Sciatic nerve (tissue), 2 donors: ENCODE measurements around the gene TPST2. TPM values are rescaled to one million over a fixed set of nuclear protein-coding genes. Genes with fewer than 3 reads are reported as not detected.
A peak's percentile ranks its signal among the peaks of the same experiment; 100 is the strongest.
"Not testable (repeated sequence)": the region's sequence is repeated elsewhere in the genome, so short reads cannot be mapped to it uniquely, and the experiment has no call there.

ENCODE experiments used
- ATAC-seq: fragments of 200-7000 bp; cut with Tn5 transposase; one replicate; pipeline ENCODE4 v1.9.1; 2020; ENCODE audit warnings: mild to moderate bottlenecking, moderate library complexity
- DNase-seq: peaks from one replicate; pipeline ENCODE4 v3.0.0-alpha.2; 2020; ENCODE audit warnings: low spot score
- intact Hi-C: fragments of 100-400 bp; cut with DNase I; formaldehyde crosslinking; loops from one replicate; pipeline ENCODE4 v1.14.2; 2022
- total RNA-seq: library from RNA; stranded (reverse); fragmentation: NEBNext Ultra II Directional; extraction: Animal tissue kit (Norgen Biotek cat#: 25700); gene quantifications from one replicate; pipeline ENCODE4 v1.2.1, GENCODE V29; 2021
- donor health status: DM: no; HTN: no; CAD: no.
- donor health status: DM: no; HTN: no; CAD: no.

TPST2 gene
- total RNA-seq, 1 donor from 2014 or later = 26.6 TPM

DNA sequence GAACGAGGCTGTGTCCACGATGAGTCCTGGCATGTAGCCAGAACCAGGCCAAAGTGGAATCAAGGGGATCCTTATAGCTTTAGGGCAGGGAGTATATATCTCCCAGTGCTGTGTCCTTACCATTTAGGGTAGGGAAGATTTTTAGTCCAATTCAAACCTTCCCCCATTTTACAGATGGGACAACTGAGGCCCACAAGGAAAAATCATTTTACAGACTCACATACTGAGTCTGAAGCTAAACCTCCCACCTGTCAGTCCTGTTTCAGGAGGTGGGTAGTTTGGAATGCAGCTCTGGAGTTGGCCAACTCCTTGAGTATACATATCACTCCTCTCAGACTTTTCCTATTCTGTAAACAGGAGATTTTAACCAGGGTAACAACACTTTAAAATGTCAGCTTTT lies 44.5 kb downstream of the TPST2 start:
- ATAC-seq = no peak
- intact Hi-C loops = no loop called here
- no peak for DNase-seq

DNA sequence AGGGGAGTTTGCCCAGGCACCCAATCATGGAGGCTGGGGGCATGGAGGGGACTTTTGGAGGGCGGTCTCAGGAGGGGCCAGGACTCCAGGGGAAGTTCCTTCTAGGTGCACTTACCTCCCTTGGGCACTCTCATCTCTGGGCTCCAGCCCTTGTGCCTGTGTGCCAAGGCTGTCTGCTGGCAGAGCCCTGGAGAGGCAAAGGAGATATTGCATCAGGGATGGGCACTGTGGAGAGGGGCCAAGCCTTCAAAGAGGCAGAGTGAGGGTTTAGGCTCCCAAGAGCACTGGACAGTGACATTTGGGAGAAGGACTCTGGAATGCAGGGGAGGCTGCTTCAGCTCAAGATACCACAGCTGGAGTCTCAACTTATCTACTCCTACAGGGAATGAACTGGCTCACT lies 45.4 kb downstream of the TPST2 start:
- no peak for ATAC-seq
- intact Hi-C loops = no loop called here
- DNase-seq = no peak

DNA sequence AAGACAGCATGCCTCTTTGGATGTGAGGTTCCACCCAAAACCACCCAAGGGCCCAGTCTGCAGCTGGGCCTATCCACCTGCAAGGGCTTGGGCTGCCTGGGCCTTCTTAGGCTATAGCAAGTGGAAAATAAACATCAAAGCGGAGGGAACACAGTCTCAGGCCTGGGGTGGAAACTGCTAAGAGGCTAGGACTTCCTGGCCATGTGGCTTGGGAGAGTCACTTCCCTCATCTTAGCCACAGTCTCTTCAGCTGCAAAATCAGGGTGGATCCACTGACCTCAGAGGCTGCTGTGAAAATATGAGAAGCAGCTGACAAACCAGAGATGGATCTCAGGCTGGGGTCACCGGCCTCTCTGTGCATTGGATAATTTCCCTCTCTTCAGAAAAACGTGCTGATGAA lies 47.1 kb downstream of the TPST2 start:
- DNase-seq (no peak), ATAC-seq (peak; percentile 69)
- intact Hi-C loops = no loop called here

DNA sequence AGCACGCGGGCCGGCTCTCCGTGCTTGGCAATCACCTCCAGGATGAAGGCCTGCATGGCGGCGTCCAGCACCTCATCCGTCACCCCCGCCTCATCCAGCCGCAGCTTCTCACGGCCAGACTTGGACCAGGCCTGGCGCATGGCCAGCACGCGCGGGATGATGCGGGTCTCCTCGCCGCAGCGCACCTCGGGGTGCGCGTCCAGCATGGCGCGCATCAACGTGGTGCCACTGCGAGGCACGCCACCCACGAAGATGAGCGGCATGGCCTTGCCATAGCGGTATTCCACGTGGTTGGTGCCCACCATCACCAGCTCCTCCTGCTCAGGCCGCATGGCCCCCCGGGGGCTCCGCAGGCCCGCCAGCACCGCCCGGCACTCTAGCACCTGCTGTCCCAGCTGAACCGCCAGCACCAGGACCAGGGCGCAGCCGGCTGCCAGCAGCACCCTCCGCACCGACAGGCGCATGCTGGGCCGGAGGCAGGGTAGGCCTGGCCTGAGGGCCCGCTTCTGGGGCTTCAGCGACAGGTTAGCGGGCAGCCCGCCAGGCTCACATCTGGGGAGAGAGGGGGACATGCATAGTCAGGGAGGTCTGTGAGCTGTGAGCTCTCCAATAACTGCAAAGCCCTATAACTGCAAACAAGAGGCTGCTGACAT lies 48.6 kb downstream of the TPST2 start:
- no peak for DNase-seq
- ATAC-seq = no peak
- intact Hi-C loops = no loop called here

DNA sequence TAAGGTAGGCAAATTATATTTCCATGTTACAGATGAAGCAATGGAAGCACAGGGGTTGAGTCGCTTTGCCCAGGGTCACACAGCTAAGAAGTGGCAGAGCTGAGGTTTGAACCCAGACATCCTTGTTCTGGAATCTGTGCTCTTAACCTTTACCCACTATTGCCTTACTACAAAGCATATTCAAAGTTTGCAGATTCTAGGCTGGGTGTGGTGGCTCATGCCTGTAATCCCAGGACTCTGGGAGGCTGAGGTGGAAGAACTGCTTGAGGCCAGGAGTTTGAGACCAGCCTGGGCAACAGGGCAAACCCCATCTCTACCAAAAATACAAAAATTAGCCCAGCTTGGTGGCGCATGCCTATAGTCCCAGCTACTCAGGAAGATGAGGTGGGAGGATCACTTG lies 49.8 kb downstream of the TPST2 start:
- intact Hi-C loops = no loop called here
- ATAC-seq = no peak
- DNase-seq = no peak

DNA sequence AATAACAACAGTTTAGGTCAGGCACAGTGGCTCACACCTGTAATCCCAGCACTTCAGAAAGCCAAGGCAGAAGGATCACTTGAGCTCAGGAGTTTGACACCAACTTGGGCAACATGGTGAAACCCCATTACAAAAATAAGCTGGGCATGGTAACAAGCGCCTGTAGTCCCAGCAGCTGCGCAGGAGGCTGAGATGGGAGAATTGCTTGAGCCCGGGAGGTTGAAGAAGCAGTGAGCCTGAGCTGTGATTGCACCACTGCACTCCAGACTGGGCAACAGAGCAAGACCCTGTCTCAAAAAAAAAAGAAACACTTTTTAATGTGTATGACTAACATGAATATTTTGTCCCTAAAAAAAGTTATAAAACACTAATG lies 53.2 kb downstream of the TPST2 start:
- intact Hi-C loops = no loop called here
- no peak for DNase-seq
- no peak for ATAC-seq

DNA sequence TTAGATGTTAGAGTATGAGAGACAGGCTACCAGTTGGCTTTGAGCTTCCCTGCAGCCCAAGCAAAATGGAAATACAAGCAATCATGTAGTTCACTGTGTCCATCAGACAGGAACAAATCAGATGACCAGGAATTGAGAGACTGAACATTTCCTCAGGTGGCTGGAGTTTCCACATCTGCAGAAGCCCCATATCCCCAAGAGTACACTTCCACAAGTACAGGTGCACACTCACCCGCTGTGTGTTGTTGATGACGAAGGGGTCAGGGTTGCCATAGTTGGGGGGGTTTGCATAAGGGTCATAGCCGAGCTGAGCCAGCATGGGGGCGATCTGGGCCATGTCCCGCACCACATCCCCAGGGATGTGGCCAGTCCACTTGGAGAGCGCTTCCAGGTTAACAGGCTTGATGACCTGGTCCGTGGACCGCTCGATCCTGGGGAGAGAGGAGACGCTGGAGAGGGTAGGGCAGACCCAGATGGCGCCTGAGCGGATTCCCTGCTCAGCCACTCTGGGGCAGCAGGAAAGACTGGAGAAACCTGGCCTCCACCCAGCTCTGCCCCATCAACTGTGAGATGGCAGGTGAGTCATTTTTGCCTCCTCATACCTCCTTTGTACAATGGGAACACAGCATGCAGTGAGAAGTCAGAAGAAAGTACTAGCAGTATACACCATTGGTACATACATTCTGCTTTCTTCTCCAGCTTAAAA lies 53.7 kb downstream of the TPST2 start:
- intact Hi-C loops = no loop called here
- no peak for ATAC-seq

DNA sequence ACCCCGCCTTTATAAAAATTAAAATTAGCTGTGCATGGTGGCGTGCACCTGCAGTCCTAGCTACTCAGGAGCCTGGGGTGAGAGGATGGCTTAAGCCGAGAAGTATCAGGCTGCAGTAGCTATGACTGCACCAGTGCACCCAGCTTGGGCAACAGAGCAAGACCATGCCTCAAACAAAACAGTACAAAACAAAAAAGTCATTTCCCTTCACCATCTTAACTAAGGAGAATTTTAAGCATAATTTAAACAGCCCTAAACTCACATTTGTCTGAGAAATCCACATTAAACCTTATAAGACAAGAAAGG lies 54.4 kb downstream of the TPST2 start:
- no peak for ATAC-seq
- intact Hi-C loops = no loop called here

More for the DNA sequence above, 53.7 kb downstream of the TPST2 start:
- no peak for DNase-seq

DNA sequence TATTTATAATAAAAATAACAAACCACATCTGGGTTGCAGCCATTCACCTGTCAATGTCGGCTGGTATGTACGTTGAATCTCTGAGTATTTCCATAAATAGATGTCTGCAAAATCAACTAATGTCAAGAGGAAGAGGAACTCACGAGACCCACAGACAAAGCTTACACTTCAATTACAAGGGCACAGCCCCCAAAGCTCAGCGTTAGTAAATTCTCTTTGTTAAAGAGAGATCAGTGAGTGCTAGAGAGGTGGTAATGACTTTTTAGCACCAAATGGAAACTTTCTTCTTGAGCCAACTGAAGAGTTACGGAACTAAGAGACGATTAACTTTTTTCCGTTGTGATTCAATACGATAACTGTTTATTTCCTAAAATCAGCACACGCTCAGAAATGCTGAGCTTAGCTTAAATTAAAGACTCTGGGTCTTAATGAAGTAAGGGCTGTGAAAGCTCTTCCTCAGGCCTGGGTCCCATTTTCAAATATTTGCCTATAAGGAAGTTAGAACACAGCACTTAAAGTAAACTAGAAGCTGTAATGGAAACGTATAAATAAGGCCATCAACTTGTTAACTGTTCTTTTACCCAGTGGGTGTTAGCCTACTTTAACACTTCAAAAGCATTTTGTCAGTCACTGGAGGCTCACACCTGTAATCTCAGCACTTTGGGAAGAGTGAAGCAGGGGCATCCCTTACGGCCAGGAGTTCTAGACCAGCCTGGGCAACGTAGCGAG lies 54.9 kb downstream of the TPST2 start:
- DNase-seq (no peak), ATAC-seq (no peak)
- intact Hi-C loops = no loop called here

More for the DNA sequence above, 54.4 kb downstream of the TPST2 start:
- no peak for DNase-seq

DNA sequence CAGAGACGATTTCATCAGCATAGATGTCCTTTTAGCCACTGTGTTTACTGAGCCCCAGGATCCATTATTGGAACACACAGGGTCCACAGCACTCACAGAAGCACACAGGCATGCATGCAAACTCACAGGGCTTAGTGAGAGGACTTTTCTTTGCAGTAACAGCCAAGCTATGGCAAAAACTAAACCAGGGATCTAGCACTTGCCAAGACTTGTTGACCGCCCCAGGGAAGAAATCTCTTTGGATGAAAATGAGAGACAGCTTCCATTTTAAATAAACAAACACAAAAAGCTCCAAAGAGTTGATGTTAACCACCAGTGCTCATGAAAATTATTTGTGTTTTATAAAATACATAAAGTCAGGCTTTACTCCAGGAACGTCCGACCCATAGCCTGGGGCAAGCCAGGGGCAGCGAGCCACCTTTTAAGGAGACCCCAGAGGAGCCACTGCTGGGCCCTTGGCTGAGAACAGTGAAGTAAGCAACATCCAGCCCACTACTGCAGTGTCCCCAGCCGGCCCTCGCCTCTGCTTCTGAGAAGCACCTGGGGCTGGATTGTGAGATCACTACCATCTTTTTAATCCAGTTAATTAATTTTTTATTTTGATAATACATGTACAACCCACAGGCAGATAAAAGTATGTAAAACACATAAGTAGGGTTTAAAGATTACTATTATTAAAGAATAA lies 55.6 kb downstream of the TPST2 start:
- DNase-seq (no peak), ATAC-seq (no peak)
- intact Hi-C loops = no loop called here

DNA sequence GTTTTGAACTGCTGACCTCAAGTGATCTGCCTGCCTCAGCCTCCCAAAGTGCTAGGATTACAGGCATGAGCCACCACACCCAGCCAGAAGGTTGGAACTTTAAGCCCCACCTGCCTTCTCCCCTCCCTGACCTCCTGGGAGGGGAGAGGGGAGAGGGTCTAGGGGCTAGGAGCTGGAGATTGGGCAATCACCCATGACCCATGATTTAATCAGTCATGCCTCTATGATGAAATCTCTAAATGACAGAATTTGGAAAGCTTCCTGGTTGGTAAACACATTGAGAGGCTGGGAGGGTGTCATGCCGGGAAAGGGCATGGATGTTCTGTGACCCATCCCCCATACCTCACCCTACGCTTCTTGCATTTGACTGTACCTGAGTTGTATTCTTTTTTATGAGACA lies 60.6 kb downstream of the TPST2 start:
- ATAC-seq (peak; percentile 60), DNase-seq (no peak)
- intact Hi-C loops = no loop called here

DNA sequence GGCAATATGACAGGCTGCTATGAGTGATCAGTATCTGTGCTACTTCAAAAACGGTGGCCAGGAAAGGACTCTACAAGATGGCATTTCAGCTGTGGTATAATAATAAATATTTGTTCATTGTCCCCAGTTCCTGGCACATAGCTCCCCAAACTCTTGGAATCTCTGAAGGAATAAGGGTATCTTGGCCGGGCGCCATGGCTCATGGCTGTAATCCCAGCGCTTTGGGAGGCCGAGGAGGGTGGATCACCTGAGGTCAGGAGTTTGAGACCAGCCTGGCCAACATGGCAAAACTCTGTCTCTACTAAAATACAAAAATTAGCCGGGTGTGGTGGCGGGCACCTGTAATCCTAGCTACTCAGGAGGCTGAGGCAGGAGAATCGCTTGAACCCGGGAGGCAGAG lies 61.4 kb downstream of the TPST2 start:
- ATAC-seq, intact Hi-C loops, DNase-seq: not testable (repeated sequence)

DNA sequence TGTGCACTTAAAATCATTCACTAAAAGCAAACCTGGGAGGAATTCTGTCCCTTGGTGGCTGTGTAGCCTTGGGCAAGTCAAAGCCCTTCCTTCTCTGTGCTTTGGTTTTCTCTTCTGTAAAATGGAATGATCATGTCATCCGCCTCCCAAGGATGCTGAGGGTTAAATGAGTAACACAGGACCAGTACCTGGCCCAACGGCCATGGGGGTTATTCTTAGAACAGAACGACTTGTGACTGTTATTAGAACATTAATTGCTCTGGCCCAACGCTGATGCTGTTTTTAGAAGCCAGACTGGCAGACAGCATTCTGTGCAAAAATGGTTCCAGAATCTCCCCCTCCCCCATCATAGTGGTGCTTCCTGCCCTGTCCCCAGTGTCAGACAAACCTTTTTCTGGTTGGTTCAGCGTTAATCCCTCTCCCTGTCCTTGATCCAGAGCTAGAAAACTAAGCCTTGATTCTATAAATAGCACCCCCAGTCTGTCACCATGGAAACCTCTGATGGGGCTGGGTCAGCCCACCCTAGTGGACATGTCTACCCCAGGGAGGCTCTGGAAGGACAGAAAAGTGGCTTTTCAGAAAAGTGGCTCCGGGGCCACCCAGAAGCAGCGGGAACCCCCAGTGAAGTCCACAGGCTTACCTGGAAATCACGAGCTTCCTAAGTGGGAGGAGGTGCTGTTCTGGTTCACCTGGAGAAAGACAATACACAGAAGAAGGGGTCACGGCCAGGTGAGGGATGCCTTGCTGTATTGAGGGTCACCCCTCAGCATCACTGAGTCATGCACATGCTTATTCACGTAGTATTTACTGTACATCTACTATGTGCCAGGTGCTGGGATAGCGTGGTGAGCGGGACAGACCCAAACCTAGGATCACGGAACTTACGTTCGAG lies 62.1 kb downstream of the TPST2 start:
- DNase-seq (no peak), ATAC-seq (no peak)
- intact Hi-C loops = no loop called here

DNA sequence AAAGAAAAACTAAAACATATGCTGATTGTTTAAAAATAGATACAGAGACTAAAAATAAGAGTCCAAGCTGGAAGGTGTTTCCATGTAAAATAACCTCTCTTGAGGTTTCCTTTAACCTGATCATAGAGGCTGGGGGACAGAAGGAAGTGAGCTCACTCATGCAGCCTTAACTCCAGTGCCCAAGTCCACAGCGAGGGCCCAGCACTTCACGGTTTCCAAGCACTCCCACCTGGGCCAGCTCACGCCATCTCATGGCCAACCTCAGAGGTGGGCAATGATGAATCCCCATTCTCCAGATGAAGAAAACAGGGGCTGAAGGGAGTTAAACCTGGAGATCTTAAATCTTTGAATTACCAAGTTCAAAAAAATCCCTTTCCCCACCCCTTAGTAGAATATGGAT lies 62.8 kb downstream of the TPST2 start:
- intact Hi-C loops = no loop called here
- ATAC-seq (no peak), DNase-seq (no peak)

DNA sequence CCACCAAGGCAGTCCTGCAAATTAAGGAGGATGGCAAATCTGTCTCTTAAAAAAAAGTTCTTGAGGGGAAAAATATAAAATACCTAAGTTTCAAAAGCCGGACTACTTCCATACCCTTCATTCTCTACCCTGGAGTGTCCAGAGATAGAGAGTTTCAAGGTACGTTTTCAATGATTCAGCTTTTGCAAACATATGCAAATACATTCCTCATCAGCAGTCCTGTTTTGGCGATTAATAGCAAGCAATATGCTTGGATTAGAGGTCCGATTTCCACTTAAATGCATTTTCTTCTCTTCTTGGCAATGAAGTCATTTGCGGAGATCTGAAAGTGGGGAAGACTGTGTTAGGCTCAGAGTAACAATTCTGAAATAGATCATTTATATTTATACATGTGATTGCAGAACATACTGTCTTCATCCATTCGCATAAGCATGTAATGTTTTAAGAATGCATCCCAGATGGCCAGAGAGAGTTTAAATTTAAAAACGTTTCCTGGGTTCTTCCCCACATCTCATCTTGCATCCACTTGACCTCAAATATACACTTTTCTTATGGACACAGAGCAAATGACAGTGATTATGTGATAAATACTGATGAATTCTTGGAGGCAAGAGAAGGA lies 63.9 kb downstream of the TPST2 start:
- DNase-seq (no peak), ATAC-seq (no peak)
- intact Hi-C loops = no loop called here

DNA sequence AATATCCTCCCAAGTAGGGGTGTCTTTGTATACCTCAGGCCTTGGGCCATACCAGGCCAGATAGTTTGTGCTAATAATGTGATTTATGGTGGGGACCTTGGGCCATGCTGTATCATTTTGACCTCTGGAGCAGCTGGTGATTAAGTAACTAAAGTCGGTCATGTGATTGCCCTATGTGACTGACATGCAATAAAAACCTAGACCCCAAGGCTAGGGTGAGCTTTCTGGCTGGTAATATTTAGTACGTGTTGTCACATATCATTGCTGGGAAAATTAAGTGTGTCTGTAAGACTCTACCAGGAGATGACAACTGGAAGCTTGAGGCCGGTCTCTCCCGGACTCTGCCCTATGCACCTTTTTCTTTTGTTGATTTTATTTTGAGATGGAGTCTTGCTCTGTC lies 65.1 kb downstream of the TPST2 start:
- ATAC-seq = no peak
- intact Hi-C loops = no loop called here
- DNase-seq = no peak

DNA sequence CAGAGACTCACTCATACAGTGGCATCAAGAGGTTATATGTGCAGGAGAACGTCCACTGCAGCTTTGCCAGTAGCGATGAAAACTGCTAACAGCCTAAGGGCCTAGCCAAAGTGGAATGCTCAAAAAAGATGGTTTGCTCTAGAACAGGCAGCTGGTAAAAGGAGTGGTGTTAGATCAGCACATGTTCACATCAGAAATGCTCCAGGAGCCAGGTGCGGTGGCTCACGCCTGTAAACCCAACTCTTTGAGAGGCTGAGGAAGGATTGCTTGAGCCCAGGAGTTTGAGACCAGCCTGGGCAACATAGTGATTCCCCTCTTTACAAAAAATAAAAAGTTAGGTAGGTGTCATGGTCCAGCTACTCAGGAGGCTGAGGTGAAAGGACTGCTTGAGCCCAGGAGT lies 67.3 kb downstream of the TPST2 start:
- intact Hi-C loops = no loop called here
- no peak for ATAC-seq
- no peak for DNase-seq

DNA sequence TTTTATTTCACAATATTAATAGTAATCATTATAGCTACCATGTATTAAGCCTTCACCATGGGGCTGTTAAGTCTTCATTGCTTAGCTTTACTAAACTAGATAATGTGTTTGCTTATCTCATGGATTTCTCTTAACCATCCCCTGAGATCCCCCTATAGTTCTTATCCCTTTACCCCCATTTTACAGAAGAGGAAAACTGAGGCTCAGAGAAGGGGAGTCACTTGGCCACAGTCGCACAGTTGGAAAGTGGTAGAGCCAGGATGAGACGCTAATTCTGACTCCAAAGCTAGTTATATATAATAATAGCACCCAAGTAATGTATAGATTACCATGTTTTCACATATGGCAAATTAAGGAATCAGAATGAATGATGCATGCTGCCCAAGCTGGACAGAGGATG lies 67.9 kb downstream of the TPST2 start:
- no peak for ATAC-seq
- intact Hi-C loops = no loop called here
- DNase-seq = no peak

DNA sequence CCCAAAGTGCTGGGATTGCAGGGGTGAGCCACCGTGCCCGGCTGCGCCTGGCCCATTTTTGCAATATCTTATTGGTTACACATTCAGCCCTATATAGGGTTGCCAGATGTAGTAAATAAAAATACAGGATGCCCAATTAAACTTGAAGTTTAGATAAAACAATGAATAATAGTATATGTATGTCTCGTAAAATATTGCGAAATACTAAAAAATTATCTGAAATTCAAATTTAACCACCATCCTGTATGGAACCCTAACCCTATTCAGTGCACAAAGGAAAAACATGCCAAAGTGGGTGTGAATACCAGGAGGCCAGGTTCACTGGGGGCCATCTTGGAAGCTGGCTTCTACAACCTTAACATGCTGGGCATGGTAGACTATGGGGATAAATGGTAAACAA lies 72.5 kb downstream of the TPST2 start:
- intact Hi-C loops = no loop called here
- ATAC-seq = no peak

More for the DNA sequence above, 72.5 kb downstream of the TPST2 start:
- DNase-seq = no peak
